GM18511 (cell line): ENCODE results near the gene FAM114A1.

Source experiments
- ATAC-seq: cut with Tn5 transposase; IDR thresholded peaks from one replicate; pipeline ENCODE4 v1.9.1; 2021; ENCODE audit warnings: mild to moderate bottlenecking, moderate library complexity; ENCODE audit not compliant: unreplicated experiment

Gene FAM114A1

GRCh38 chr4:38867478-38868058 lies at the start of gene FAM114A1:
Gene FAM114A1 (plus strand): TSS chr4:38867806. CDS start chr4:38878079, 10,273 bp downstream.
- ATAC-seq: peak; percentile 92

- ATAC-seq: peak; percentile 64
These were observed 49.1 kb upstream of the FAM114A1 start for GRCh38 chr4:38818441-38818976.

GRCh38 chr4:38819569-38819968 lies 48.0 kb upstream of the FAM114A1 start:
- ATAC-seq: no peak

GRCh38 chr4:38820329-38821061 lies 47.1 kb upstream of the FAM114A1 start:
- peak; percentile 56 for ATAC-seq

- ATAC-seq: no peak
These were observed 45.9 kb upstream of the FAM114A1 start for GRCh38 chr4:38821739-38822138.

GRCh38 chr4:38822748-38823303 lies 44.8 kb upstream of the FAM114A1 start:
- no peak for ATAC-seq

- no peak for ATAC-seq
These were observed 43.8 kb upstream of the FAM114A1 start for GRCh38 chr4:38823766-38824165.

- no peak for ATAC-seq
These were observed 38.4 kb upstream of the FAM114A1 start for GRCh38 chr4:38829237-38829636.

GRCh38 chr4:38831653-38832052 lies 36.0 kb upstream of the FAM114A1 start:
- ATAC-seq: no peak

- no peak for ATAC-seq
These were observed 35.4 kb upstream of the FAM114A1 start for GRCh38 chr4:38832206-38832605.

GRCh38 chr4:38832624-38833528 lies 34.7 kb upstream of the FAM114A1 start:
- ATAC-seq: no peak

GRCh38 chr4:38834570-38834969 lies 33.0 kb upstream of the FAM114A1 start:
- no peak for ATAC-seq

- ATAC-seq: no peak
These were observed 30.3 kb upstream of the FAM114A1 start for GRCh38 chr4:38837334-38837733.

- no peak for ATAC-seq
These were observed 29.8 kb upstream of the FAM114A1 start for GRCh38 chr4:38837849-38838248.

- no peak for ATAC-seq
These were observed 24.6 kb upstream of the FAM114A1 start for GRCh38 chr4:38842994-38843393.

- no peak for ATAC-seq
These were observed 21.6 kb upstream of the FAM114A1 start for GRCh38 chr4:38846015-38846414.

GRCh38 chr4:38855466-38855865 lies 12.1 kb upstream of the FAM114A1 start:
- ATAC-seq: peak; percentile 32

- peak; percentile 48 for ATAC-seq
These were observed 11.6 kb upstream of the FAM114A1 start for GRCh38 chr4:38856046-38856445.

- peak; percentile 47 for ATAC-seq
These were observed 10.9 kb upstream of the FAM114A1 start, which contains the start of gene TLR6 for GRCh38 chr4:38856524-38857337. Gene TLR6 (minus strand): TSS chr4:38856817. CDS start chr4:38829473, 27,344 bp downstream.
